SIG-M5 (cell line): ENCODE results near the gene SRGAP3.

Experiments used
- DNase-seq: peaks from one replicate; lab custom pipeline; 2025; lab: John Stamatoyannopoulos, UW

The SRGAP3 gene

GRCh38 chr3:9173445-9173844 lies 76.0 kb downstream of the SRGAP3 start:
- DNase-seq, result no peak

GRCh38 chr3:9172851-9173321 lies 76.6 kb downstream of the SRGAP3 start:
- DNase-seq, result no peak

GRCh38 chr3:9170851-9171160 lies 78.6 kb downstream of the SRGAP3 start:
- DNase-seq, result no peak

GRCh38 chr3:9169956-9170850 lies 79.2 kb downstream of the SRGAP3 start:
- no peak for DNase-seq

- no peak for DNase-seq
These were observed 80.1 kb downstream of the SRGAP3 start for GRCh38 chr3:9169326-9169725.

- no peak for DNase-seq
These were observed 81.2 kb downstream of the SRGAP3 start for GRCh38 chr3:9168241-9168741.

GRCh38 chr3:9167222-9167621 lies 82.2 kb downstream of the SRGAP3 start:
- DNase-seq, result no peak

- no peak for DNase-seq
These were observed 84.0 kb downstream of the SRGAP3 start for GRCh38 chr3:9165421-9165820.

GRCh38 chr3:9163289-9163688 lies 86.2 kb downstream of the SRGAP3 start:
- no peak for DNase-seq

GRCh38 chr3:9161811-9162210 lies 87.6 kb downstream of the SRGAP3 start:
- no peak for DNase-seq

- no peak for DNase-seq
These were observed 88.1 kb downstream of the SRGAP3 start for GRCh38 chr3:9161298-9161697.

GRCh38 chr3:9158865-9159630 lies 90.4 kb downstream of the SRGAP3 start:
- DNase-seq, result no peak

GRCh38 chr3:9157651-9158362 lies 91.6 kb downstream of the SRGAP3 start:
- DNase-seq, result no peak

- no peak for DNase-seq
These were observed 92.8 kb downstream of the SRGAP3 start for GRCh38 chr3:9156604-9157003.

GRCh38 chr3:9155028-9155427 lies 94.4 kb downstream of the SRGAP3 start:
- DNase-seq, result no peak

- DNase-seq, result no peak
These were observed 95.4 kb downstream of the SRGAP3 start for GRCh38 chr3:9153904-9154619.

- DNase-seq, result no peak
These were observed 98.2 kb downstream of the SRGAP3 start for GRCh38 chr3:9151240-9151639.

GRCh38 chr3:9149566-9149965 lies 99.9 kb downstream of the SRGAP3 start:
- no peak for DNase-seq

GRCh38 chr3:9147896-9148266 lies 101.6 kb downstream of the SRGAP3 start:
- no peak for DNase-seq

- DNase-seq, result no peak
These were observed 102.1 kb downstream of the SRGAP3 start for GRCh38 chr3:9147215-9147895.

- DNase-seq, result no peak
These were observed 102.9 kb downstream of the SRGAP3 start for GRCh38 chr3:9146367-9147071.
